ENCODE measurements around the gene ARSA. TPM values are rescaled to one million over a fixed set of nuclear protein-coding genes. Genes with fewer than 3 reads are reported as not detected.
"Not testable (repeated sequence)": the region's sequence is repeated elsewhere in the genome, so short reads cannot be mapped to it uniquely, and the experiment has no call there.

Gene ARSA
- total RNA-seq, 4 donors from 2014 or later = 23.3 to 51.8 (median 30.4) TPM

- TF ChIP-seq POLR2A (IDR thresholded peaks at IDR 0.05) (no peak), CTCF (IDR thresholded peaks at IDR 0.05) (no peak)
- no peak overlapping the region for H3K4me3 ChIP-seq (ENCODE audit: low read depth, poor library complexity, severe bottlenecking)
- WGBS, 2 donors = 21 to 22% methylated on average over 16 to 17 of the region's 17 CpGs
- intact Hi-C loops (cut with DNase I; ENCODE audit: low total_unique reads) = no loop called here
- peak in 1 of 2 donors; percentile 82 for DNase-seq (ENCODE audit: low spot score in 2 of 2)
Measured at GRCh38 chr22:50641696-50642607, 14.0 kb upstream of the ARSA start.

- no peak for DNase-seq (ENCODE audit: low spot score in 2 of 2)
- intact Hi-C loops (cut with DNase I; ENCODE audit: low total_unique reads) = no loop called here
- 75 to 80% methylated on average over 15 of the region's 15 CpGs for WGBS, 2 donors
- no peak overlapping the region for H3K4me3 ChIP-seq (ENCODE audit: low read depth, poor library complexity, severe bottlenecking)
- TF ChIP-seq POLR2A (IDR thresholded peaks at IDR 0.05) = no peak
- no peak for TF ChIP-seq CTCF (IDR thresholded peaks at IDR 0.05)
Measured at GRCh38 chr22:50640857-50641647, 13.1 kb upstream of the ARSA start.

GRCh38 chr22:50640296-50640695 lies 12.3 kb upstream of the ARSA start:
- H3K4me3 ChIP-seq (ENCODE audit: low read depth, poor library complexity, severe bottlenecking); intact Hi-C loops (cut with DNase I; ENCODE audit: low total_unique reads); DNase-seq (ENCODE audit: low spot score in 2 of 2): not testable (repeated sequence)
- WGBS, 2 donors = 94 to 97% methylated on average over 12 of the region's 12 CpGs

GRCh38 chr22:50635591-50635990 lies 7.6 kb upstream of the ARSA start:
- DNase-seq (ENCODE audit: low spot score in 2 of 2) = peak in 1 of 2 donors; percentile 64
- H3K4me3 ChIP-seq (ENCODE audit: low read depth, poor library complexity, severe bottlenecking) = no peak overlapping the region
- intact Hi-C loops (cut with DNase I; ENCODE audit: low total_unique reads) = no loop called here
- TF ChIP-seq CTCF (IDR thresholded peaks at IDR 0.05) (no peak), POLR2A (IDR thresholded peaks at IDR 0.05) (no peak)
- 87 to 96% methylated on average over 10 to 11 of the region's 11 CpGs for WGBS, 2 donors

GRCh38 chr22:50633771-50634170 lies 5.8 kb upstream of the ARSA start:
- WGBS, 2 donors = 84 to 93% methylated on average over 11 of the region's 11 CpGs
- intact Hi-C loops (cut with DNase I; ENCODE audit: low total_unique reads) = no loop called here
- peak in 1 of 2 donors; percentile 59 for DNase-seq (ENCODE audit: low spot score in 2 of 2)

More at GRCh38 chr22:50633771-50634170, 5.8 kb upstream of the ARSA start:
- no peak overlapping the region for H3K4me3 ChIP-seq (ENCODE audit: low read depth, poor library complexity, severe bottlenecking)
- TF ChIP-seq CTCF (IDR thresholded peaks at IDR 0.05) (no peak), POLR2A (IDR thresholded peaks at IDR 0.05) (no peak)
